GOT3 (cell line): ENCODE results near the gene EEF1G.
"Not testable (repeated sequence)": the region's sequence is repeated elsewhere in the genome, so short reads cannot be mapped to it uniquely, and the experiment has no call there.

Source experiments
- DNase-seq: peaks from one replicate; lab custom pipeline; 2025; ENCODE audit warnings: mixed read lengths; lab: John Stamatoyannopoulos, UW

Gene EEF1G

DNA sequence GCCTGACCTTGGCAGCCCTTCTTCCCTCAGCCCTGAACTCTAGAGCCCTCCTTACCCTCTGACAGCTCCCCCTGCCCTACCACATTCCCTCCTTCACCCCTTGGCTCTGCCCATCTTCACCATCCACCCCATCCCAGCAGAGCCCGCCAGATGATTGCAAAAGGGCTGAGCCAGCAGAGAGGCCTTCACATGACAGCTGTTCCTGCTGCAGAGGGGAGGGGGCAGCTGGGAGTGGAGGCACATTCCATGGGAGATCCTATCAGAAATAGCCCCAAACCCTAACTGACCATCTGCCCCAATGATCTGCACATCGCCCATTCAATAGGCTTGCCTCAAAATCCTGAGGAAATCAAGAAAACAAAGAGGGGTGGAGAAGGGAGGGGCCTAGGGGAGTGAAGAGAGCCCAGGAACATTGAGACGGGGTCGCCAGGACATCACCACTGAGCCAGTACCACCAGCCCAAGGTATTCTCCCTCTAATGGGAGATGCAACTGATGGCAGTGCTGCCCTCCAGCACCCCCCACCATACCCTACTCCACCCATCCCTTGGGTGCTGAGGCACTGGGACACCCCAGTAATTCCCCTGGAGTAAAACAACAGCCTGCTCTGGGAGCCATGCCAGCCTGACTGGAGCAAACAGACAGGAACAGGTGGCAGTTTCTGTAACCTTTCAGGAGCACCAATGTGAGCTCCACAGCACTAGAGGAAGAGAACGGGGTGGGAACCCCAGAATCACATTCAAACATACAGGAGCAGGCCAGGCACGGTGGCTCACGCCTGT is 19.1 kb downstream of the EEF1G start:
- DNase-seq: no peak

DNA sequence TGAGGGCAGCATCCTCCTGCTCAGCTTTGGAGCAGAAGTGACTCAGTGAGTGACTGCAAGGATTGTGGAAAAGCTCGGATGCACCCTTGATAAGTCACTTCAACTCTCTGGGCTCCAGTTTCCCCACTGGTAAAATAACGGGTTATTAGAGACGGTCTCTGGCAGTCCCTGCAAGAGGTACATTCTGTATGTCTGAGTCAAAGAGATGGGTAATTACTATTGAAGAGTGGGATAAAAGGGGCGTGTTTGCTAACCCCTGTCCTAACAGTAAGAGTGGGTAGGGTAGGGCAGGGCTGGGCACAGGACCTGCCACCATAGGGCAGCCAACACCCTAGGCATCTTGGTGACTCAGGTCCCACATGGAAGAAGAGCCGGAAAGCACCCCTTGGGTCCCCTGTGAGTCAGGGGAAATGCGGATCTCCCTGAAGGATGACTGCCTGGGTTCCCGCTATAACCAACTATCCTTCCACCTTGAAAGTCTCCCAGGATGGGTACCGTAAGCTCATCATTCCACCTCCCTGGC is 19.8 kb downstream of the EEF1G start:
- no peak for DNase-seq

DNA sequence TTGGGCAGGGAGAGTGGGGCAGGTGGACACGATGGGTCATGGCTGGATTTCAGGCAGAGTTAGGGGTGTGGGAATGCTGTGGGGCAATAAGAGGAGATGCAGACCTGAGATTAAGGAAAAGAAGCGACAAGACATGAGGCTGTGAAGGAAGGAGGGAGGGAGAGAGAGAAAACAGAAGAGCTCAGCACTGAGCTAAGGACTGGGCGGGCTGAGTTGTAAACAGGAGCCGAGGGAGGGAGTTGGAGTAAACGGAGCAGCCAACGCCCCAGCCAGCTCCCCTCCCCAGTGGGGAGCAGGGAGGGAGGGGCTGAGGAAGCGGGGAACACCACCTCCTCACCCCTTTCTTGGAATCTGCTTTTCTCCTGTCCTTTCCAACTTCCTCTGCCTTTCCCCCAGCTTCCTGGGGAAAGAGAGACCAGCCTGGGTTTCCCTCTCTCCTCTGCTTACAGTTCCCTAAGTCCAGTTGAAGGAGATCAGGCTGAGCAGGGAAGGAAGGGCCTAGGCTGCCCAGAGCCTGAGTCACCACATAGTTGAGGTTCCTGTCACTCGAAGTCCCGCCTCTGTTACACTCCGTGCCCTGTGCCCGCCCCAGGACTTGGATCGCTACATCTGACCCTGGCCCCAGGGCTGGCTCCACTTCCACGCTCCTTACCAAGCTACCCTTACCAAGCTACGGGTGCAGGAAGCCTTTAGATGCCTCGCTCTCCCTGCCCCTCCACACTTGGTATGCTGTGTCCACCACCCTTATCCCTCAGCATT is 20.4 kb downstream of the EEF1G start:
- peak; percentile 73 for DNase-seq

DNA sequence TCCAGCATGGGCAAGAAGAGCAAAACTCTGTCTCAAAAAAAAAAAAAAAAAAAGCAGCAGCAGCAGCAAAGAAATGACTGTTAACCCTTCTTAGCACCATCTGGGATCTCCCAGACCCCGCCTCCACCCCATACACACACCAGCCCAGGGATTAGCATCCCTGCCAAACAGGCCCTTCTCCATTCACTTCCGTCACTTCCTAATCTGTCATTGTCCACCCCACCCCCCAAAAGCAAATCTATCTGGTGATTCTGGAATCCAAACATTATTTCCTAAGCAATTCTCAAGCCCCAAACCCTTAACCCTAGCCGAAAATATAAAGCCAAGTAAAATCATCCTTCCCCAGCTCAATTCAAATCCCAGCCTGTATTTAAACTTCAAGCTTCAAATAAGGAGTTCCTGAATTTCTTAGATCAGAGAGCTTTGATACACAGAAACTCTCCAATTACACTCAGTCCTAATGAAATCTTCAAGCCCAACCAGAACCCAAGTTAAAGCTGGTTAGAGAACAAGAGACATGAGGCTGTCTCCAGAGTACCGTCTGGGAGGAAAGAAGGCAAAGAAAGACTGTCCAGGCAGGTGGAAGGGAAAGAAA is 21.1 kb downstream of the EEF1G start:
- no peak for DNase-seq

DNA sequence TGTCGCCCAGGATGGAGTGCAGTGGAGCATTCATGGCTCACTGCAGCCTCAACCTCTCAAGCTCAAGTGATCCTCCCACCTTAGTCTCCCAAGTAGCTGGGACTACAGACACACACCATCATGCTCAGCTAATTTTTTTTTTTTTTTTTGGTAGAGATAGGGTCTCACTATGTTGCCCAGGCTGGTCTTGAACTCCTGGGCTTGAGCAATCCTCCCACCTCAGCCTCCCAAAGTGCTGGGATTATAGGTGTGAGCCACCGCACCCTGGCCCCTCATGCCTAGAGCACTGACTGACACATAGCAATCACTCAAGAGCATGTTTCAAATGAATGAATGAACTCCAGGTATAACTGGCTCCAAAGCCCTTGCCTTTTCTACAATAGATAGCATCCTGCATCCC is 23.2 kb downstream of the EEF1G start:
- not testable (repeated sequence) for DNase-seq

DNA sequence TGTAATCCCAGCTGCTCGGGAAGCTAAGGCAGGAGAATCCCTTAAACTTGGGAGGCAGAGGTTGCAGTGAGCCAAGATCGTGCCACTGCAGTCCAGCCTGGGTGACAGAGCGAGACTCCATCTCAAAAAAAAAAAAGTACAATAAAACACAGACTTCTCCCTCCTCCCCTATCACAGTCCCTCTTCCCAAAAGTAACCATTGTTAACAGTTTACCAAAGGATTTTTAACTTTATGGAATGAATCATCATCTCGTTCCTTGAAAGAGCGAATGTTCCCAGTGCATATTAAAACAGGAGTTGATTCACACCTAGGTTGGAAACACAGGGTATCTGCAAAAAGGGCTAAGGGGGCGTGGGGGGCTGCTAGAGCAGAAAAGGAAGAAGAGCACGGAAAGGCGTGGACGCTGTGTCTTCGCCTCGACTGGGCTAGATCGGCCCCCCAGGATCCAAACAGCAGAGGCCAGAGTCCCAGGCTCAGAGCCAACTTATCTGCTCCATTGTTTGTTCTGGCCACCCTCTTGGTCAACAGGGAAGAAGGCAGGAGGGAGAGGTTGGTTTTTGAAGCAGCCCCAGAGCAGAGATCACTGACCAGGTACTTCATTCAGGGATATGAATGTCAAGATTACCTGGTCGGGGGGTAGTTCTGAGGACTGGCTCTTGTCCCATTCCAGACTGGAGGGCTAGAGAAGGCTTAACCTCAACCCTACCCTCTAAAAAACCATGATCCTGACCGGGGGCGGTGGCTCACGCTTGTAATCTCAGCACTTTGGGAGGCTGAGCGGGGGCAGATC is 25.0 kb downstream of the EEF1G start:
- no peak for DNase-seq

DNA sequence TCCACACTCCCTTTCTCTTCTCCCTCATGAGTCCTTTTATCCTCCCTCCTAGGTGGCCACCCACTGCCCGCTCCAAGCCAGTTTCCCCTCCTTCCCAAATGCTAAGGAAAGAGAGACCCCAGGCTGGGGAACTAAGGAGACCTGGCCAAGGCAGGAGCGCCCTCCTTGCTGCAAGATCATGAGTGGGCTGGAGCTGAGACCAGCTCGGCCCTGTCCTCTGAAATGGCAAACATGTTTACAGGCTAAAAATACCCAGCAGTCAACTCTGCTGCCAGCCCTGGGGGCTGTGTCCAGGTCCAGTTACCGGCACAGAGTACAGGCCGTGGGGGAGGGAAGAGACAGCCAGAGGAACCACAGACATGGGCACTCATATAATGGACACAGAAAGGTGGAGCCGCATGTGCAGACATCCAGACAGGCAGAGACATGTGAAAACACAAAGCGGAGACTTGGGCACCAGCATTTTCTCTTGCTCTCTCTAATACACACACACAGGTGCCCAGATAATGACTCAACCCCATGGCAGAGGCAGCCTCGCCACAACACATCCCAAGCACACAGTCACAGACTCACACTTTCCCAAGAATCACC is 25.9 kb downstream of the EEF1G start:
- DNase-seq: no peak

DNA sequence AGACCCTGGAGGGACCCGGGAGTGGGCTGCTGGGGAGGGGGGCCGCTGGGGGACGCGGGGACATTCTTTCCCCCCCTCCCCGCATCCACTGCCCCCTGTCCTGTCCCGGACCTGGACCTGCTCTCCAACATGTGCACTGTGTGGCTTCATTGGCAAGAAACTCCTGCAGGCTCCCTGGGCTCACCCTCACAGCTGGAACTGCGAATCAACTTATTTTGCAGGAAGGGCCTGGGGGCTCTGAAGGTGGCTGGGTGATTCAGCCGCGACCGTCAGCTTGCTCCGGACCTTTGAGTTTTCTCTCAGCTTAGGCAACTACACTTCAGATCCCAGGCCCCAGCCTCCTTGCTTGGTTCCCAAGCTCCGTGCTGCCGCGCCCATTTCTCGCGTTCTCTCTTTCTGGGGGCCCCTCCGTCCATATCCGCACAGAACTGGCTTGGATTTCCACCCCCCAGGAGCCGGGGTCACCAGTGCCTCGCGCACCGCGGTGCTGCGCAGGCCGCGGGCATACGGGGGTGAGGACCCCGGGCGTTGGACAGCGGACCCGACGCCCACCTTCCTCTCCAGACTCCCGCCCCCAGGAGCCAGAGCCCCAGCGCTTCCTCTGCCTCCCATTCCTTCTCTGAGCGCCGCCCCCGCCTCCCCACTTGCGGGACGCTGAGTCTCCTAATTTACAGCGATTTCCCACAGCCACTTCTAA is 26.6 kb downstream of the EEF1G start:
- no peak for DNase-seq

DNA sequence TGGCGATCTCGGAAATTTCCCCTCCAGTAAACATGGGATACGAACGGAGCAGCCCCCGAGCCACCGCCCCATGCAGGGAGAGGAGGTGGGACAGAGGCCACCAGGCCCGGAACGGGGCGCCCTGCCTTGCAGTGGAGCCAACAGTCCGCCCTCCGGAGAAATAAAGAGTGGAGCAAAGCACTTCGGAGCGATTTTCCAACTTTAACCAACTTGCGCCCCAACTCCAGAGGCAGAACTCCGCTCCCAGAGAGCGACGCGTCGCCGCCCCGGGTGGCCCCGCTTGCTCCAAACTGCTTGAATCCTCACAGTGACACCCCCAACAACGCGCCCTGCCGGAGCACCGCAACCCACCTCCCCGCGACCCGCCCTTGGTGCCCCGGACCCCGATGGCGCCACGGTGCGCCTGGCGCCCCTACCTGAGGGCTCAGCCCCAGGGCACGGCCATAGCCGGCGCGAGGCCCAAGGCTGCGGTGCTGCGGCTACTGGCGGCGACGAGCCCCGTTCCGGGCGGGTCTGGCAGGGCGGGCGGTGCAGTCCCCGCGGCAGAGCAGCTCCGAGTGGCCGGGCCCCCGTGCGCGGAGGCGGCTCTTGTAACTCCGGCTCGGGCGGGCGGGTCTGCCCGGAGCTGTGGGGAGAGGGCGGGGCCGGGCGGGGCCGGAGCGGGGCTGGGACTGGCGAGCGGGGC is 27.3 kb downstream of the EEF1G start, which contains the start of gene AHNAK:
Gene AHNAK (minus strand): TSS at position 563 of the 685 bp plus-strand sequence. CDS start 10,708 bp downstream, outside the sequence.
- DNase-seq: peak; percentile 38

DNA sequence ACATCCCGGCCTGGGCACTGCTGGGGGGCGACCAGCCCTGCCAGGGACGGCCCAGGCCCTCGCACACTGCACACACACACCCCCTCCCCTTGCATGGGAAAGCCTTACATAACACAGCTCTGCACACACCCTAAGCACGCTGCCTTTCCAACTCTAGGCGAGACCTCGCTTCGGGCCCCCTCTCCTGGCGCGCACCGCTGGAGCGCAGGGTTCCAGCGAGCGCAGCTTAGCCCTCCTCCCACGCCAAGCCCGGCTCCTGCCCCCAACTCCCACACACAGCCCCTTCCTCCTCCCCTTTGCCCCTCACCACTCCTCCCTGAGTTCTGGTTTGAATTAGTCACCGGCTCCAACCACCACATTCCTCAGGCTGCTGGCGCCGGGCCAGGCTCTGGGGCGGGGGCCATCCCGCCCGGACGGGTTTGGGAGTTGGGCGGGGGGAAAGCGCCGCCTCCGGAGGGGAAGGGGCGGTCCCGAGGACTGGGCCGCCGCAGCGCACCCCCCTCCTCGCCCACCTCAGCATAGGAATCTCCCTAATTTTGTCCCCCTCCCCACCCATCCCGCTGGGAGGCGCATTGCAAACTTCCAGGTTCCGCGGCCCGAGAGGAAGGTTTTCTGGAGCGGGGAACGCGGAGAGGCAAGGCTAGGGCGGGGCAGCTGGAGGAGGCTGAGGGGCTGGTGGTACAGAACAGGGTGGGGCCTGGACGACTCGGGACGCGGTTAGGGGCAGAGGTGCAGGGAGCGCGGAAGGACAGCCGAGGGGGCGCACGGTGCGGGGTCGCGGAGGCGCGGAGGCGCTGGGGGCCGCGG is 28.1 kb downstream of the EEF1G start:
- DNase-seq: peak; percentile 80

DNA sequence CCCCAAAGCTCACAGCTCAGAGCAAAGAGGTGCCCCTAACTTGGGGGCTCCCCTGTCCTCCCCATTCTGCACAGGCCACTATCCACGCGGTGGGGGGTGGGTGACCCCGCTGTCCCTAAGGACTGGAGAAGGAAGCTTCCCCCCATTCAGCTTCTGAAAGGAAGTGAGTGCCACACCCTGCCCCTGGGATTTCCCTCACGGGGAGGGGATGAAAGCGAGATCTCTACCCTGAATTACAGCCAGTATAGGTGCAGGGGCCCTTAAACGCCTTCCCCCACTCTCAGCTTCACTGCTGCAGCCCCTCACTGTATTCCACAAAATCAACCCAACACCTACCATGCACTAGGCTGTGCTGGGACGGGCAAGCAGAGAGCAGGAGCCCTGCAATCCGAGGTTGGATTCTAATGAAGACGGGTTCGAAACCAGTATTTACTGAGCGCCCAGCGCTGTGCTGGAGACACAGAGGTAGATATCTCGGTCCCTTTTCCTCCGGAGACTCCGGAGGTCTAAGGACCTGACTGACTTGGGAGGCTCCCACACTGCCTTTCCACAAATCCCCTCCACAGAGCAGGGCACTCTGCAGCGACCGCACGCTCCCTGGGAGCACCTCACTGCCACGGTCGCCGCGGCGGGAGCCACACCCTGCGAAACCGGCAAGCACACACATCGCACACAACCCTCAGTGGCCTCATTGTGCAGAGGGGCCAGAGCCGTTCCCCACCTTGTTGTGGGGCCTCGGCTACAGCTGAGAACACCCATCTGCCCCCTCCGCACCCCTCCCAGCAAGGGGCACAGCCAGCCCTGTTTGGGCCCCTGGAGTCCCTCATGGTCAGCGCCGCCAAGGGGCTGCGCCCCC is 28.9 kb downstream of the EEF1G start:
- no peak for DNase-seq

DNA sequence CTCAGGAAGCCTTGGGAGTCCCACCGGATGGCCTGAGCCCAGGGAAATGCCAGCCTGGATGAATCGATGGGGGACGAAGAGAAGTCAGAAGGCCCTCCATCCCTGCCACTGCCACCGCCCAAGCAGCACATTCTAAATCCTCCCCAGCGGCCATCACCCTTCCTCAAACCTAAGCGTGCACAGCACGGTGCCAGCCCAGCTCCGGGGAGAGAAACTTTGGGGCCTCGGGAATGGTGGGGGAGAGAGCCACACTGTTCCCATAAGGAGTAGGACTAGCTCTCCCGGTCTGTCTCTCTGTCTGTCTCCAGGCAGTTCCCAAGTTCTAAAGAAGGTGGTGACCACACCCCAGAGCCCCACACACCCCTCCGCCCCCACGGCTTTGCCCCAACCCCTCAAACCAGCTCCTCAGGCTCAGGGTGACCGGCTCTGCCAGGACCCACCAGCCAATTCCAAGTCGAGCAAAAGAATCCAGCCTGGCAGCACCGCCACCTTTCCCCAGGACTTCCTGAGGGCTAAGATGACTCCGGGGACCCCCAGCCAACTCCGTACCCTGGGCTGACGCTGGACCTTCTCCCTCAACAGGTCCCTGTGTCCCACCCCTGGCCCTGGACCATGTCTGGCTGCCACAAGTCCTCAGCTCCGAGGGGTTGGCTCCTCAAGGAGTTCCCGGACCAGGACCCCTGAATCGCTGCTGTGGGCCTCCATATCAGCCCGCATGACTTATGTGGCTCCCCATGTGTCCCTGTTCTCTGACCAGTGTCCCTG is 29.8 kb downstream of the EEF1G start:
- DNase-seq: no peak

DNA sequence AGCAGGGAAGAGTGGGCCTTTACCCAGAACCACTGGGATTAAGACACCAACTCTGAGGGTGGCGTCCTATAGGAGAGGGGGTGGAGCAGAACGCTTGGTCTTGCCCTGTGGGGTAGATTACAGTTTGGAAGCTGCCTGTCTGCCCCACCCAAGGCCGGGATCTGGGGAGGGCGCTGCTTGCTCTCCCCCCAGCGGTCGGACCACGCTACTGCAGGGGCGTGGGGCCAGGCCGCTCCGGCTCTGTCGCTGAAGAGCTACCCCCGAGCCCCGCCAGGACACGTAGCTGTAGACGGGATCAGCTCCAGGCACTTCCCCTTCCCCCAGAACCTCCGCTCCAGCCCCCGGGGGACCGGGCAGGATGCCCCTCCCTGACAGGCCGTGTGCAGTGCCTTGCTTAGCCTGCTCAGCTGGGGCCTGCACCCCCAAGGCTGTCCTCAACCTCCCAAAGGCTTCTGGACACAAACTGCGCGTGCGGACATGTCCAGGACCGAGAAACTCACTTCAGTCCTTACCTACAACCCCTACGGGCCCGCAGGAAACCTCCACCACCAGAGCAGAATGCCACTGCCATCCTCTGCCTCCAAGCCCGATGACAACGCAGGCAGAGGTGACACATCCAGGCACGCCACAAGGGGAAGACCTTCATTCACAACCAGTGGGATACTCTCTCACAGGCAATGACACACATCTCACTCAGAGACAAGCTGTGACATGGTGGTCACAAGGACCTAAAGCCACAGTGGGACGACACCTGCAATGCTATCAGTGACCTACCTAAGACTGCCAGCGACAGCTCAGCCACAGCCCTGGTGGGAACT is 30.7 kb downstream of the EEF1G start:
- peak; percentile 69 for DNase-seq

DNA sequence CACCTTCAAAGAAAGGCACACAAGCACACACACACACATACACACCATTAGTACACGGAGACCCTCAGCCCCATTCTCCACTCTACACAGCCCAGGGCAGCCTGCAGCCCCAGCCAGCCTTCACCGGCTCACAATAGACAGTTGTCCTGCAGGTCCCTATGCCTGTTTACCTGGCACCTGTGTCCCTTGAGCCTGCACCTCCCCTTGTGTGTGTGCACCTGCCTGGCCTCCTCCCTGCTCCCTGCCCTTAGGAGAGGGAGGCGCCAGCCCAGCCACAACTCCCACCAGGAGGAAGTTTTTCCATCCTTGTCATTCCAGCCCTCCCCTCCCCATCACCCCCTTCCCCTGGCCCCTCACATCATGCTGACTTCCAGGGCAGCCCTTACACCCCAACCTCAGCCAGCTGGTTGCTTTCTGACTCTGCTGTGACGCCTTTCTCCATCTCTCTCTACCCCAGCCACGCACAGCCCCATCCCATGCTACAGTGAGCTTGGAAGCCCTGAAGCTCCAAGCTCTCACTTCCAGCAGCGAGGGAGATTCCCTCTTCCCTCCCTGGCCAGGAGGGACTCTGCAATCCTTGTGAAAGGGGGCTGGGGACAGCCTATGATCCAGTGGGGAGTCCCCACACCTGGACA is 31.5 kb downstream of the EEF1G start:
- no peak for DNase-seq

DNA sequence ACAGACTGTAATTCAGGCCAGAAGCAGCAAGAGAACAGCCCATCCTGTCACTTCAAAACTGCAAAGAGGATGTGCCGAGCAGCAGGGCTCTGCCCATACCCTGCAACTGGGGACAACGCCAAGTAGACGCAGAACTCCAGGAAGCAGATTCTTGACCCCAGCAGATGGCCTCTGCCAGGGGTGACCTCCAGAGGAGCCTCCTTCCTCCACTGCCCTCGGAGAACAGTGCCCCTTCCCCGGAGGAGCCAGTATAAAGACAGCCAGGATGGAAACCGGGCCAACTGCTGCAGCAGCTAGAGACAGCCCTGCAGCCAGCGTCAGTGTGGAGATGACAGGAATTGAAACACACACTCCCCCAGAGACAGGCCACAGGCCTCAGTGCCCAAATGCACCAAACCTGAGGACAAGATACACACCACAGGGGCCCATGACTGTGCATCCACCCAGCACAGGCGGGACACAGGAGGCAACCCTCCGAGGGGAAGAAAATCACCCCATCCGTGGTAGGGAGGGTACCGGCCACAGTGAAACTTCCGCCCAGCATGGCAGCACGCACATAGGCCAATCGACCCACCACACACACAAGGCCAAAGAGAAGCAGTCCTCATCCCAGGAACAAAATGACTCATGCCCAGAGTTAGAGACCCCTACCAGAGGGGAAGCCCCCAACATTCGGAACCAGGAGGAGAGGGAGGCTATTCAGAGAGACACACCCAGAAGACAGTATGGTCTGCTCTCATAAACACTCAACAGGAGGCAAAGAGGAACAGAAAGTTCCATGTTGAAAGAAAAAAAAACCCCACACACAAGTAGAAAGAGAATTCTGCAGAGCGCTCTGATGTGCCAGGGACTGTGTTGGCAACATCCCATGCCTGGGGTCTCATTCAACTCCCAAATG is 32.6 kb downstream of the EEF1G start:
- DNase-seq: no peak
